SK-N-SH (cell line): ENCODE data around the gene ARHGAP42.

Experiments
- CTCF ChIP-seq: fragments of 200-600 bp; sonication (generic); IDR thresholded peaks from 2 replicates; pipeline ENCODE4 v1.6.1; 2017; ENCODE audit warnings: antibody characterized with exemption, mild to moderate bottlenecking, moderate library complexity
- EP300 ChIP-seq, 2 experiments: IDR thresholded peaks; 2 replicates each; pipeline versions ENCODE4 v1.4.0 to v1.6.1; 2012; ENCODE audit warnings: borderline replicate concordance in 1 of 2, low read depth in 1 of 2, low read length in 1 of 2
- NFIC ChIP-seq: IDR thresholded peaks from 2 replicates; pipeline ENCODE4 v1.4.0; 2012; ENCODE audit warnings: borderline replicate concordance
- TEAD4 ChIP-seq: IDR thresholded peaks from 2 replicates; pipeline ENCODE4 v1.4.0; 2012; ENCODE audit warnings: mild to moderate bottlenecking, borderline replicate concordance; ENCODE audit not compliant: insufficient read depth

DNA sequence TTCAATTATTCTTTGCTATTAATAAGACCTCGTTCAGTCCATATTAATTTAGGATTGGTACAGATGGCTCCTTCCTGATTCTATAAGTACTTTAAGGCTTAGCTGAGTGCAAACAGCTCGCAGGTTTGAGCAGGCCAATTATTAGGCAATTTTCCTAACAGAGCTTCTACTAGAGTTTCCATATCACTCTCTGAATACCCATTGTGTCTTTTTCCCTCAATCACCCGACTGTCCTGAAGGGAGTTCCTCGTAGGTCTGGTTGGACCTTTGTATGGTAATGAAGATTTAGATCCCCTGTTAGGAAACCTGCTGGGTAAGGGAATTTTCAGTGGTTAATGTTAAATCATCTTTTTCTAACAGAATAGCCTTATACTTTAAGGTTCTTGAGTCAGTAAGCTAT, 61.1 kb downstream of the ARHGAP42 start:
- TF ChIP-seq TEAD4 (no peak), EP300 (IDR thresholded peaks at IDR 0.05; ENCODE audit: borderline replicate concordance in 1 of 2, low read depth in 1 of 2, low read length in 1 of 2) (no peak), CTCF (no peak), NFIC (no peak)
